HTR-8/SVneo (cell line): ENCODE data around the gene PSMB5.

Source experiments
- DNase-seq: peaks from one replicate; pipeline ENCODE4 v3.0.0; 2011; ENCODE audit warnings: low spot score, mixed read lengths; ENCODE audit not compliant: insufficient read length
- FAIRE-seq: peaks from 2 replicates; lab custom pipeline; 2011; peaks lifted over from hg19 to GRCh38; lab: Jason Lieb, UNC

PSMB5 gene

GRCh38 chr14:23060536-23061260, 26.0 kb upstream of the PSMB5 start:
- FAIRE-seq (no peak), DNase-seq (no peak)

- FAIRE-seq, result no peak
Measured at GRCh38 chr14:23058654-23059504, 24.2 kb upstream of the PSMB5 start.

GRCh38 chr14:23057757-23058653, 23.3 kb upstream of the PSMB5 start:
- no peak for FAIRE-seq
- peak; percentile 75 for DNase-seq

More at GRCh38 chr14:23058654-23059504, 24.2 kb upstream of the PSMB5 start:
- no peak for DNase-seq

- DNase-seq, result peak; percentile 49
- FAIRE-seq, result no peak
Measured at GRCh38 chr14:23056956-23057756, 22.5 kb upstream of the PSMB5 start, which contains the start of gene CDH24. TSS of gene CDH24 (minus strand) at chr14:23057520. CDS start at chr14:23055733, 1,787 bp downstream.

GRCh38 chr14:23056145-23056955, 21.6 kb upstream of the PSMB5 start:
- FAIRE-seq, result no peak
- peak; percentile 79 for DNase-seq

- FAIRE-seq (no peak), DNase-seq (no peak)
Measured at GRCh38 chr14:23055621-23056144, 21.0 kb upstream of the PSMB5 start.

- DNase-seq, result no peak
- no peak for FAIRE-seq
Measured at GRCh38 chr14:23055147-23055550, 20.4 kb upstream of the PSMB5 start.

- FAIRE-seq (no peak), DNase-seq (no peak)
Measured at GRCh38 chr14:23054000-23054811, 19.5 kb upstream of the PSMB5 start.

- FAIRE-seq (no peak), DNase-seq (no peak)
Measured at GRCh38 chr14:23053426-23053825, 18.7 kb upstream of the PSMB5 start.

- FAIRE-seq (no peak), DNase-seq (no peak)
Measured at GRCh38 chr14:23052671-23053070, 18.0 kb upstream of the PSMB5 start.

GRCh38 chr14:23052182-23052623, 17.5 kb upstream of the PSMB5 start:
- FAIRE-seq, result no peak
- no peak for DNase-seq

GRCh38 chr14:23051141-23052057, 16.7 kb upstream of the PSMB5 start:
- FAIRE-seq, result no peak
- DNase-seq, result no peak

- DNase-seq, result no peak
- FAIRE-seq, result no peak
Measured at GRCh38 chr14:23049011-23049410, 14.3 kb upstream of the PSMB5 start.

GRCh38 chr14:23047751-23048693, 13.3 kb upstream of the PSMB5 start:
- FAIRE-seq, result no peak
- DNase-seq, result no peak

GRCh38 chr14:23047034-23047634, 12.4 kb upstream of the PSMB5 start:
- FAIRE-seq (no peak), DNase-seq (no peak)
